HG03175 (cell line): ENCODE results near the gene ZNF678.
"Not testable (repeated sequence)": the region's sequence is repeated elsewhere in the genome, so short reads cannot be mapped to it uniquely, and the experiment has no call there.

Experiments
- ATAC-seq: cut with Tn5 transposase; IDR thresholded peaks from one replicate; pipeline ENCODE4 v1.9.1; 2021; ENCODE audit warnings: mild to moderate bottlenecking, moderate library complexity; ENCODE audit not compliant: unreplicated experiment

ZNF678 gene

GRCh38 chr1:227549892-227550291 is 13.5 kb upstream of the ZNF678 start:
- ATAC-seq, result no peak

DNA sequence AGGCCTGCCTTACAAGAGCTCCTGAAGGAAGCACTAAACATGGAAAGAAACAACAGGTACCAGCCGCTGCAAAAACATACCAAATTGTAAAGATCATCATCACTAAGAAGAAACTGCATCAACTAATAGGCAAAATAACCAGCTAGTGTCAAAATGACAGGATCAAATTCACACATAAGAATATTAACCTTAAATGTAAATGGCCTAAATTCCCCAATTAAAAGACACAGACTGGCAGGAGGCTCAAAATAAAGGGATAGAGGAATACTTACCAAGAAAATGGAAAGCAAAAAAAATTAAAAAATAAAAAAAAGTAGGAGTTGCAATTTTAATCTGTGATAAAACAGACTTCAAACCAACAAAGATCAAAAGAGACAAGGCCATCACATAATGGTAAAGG is 11.5 kb upstream of the ZNF678 start:
- ATAC-seq, result not testable (repeated sequence)

GRCh38 chr1:227556288-227556687 is 7.1 kb upstream of the ZNF678 start:
- no peak for ATAC-seq

DNA sequence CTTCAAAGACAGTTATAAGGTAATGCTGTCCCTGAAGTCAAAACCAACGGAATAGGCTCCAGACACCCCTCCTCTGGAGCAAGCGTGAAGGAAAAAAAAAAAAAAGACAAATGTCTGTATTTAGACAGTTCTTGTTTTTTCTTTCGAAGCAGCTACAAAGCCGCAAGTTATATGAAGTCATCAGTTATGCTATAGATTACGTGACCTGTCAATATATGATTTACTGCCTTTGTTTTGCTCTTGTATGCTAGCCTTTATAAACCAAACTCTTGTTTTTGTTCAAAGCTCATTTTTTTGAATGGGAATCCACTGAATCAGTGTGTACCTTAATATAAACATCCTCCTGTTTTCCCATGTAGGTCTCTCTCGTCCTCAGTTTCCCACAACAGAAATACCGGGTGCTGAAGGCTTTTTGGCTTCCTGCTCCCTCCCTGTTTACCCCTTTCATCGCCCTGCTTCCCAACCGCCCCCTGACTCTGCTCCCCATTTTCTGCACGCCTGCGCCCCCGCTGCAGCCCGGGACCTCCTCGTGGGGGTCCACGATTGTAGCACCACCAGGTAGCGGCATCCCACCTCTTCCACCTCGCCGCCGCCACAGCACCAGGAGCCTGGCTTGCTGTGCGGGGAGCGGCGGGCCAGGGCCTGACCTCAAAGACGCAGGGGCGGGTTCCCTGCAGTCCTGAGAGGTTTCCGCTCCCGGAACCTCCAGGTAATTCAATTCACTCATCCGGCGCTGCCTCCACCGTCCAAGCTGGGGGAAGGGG is 5.2 kb upstream of the ZNF678 start:
- no peak for ATAC-seq

DNA sequence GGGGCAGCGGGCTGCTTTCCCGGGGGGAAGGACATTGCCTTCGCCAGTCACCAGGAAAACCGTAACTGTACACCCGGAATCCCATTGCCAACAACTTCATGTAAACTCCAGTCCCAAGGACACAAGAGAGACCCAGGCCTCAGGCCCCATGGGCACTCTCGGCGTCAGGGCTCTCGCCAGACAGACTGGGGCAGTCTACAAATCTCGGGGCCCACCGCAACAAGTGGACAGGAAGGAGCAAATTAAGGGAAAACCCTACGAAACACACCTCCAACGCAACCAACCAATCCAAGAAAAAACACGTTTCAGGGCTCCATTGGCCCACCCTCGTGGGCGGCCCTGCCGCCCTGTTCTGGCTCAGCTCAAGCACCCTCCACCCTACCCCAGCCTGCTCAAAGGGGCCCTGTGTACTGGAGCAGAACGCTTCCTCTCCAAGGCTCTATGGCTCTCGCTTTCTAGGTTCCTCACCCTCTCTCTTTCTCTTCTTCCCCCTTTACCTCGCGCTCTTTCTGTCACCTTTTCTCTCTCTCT is 4.6 kb upstream of the ZNF678 start:
- no peak for ATAC-seq

- ATAC-seq, result no peak
Observed at GRCh38 chr1:227559499-227559898, 3.9 kb upstream of the ZNF678 start.

DNA sequence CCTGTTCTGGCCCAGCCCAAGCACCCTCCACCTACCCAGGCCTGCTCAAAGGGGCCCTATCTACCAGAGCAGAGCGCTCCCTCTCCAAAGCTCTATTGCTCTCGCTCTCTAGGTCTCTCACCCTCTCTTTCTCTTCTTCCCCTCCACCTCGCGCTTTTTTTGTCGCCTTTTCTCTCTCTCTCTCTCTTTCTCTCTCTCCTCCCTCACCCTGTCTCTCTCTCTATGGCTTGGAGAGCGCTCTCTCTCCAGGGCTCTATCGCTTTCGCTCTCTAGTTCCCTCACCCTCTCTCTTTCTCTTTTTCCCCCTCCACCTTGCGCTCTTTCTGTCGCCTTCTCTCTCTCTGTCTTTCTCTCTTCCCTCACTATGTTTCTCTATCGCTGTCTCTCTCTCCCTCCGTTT is 3.4 kb upstream of the ZNF678 start:
- ATAC-seq, result no peak

DNA sequence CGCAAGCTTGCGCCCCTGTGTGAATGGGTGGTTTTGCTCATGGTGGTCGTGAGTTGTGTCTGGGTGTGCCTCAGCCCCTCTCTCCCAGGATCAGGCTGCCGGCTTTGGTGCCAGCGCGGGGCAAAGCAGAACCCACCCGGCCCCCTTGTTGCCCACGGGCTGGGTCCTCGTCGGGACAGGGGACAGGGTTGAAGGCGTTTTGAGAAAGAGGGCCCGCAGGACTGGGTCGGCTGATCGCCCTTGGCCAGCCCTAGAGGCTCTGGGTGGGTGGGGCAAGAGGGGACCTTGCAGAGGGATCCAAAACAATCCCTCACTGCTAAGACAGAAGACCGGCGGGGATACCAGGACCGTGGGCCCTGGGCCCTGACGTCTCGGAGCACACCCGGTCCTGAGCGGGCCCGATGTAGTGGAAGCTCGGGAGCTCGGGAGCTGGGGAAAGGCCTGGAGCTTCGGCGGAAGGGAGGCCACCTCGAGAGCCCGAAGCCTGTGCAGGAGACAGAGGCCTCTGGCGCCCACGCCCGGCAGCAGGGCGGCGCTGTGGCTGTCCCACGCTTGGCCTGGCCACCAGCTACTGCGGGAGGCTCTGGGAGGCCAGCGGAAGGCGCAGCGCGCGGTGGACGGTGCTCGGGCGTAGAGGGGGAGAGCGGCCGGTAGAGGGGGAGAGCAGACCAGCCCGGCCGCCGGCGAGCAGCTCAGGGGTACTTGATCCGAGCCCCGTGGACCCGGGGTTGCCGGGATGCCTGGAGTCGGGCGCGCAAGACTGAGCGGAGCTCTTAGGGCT is 2.8 kb upstream of the ZNF678 start:
- ATAC-seq, result no peak

- no peak for ATAC-seq
Observed at GRCh38 chr1:227561241-227561907, 2.0 kb upstream of the ZNF678 start.

- no peak for ATAC-seq
Observed at GRCh38 chr1:227562037-227562436, 1.3 kb upstream of the ZNF678 start.

GRCh38 chr1:227562933-227563323 is 428 bp upstream of the ZNF678 start:
- no peak for ATAC-seq

GRCh38 chr1:227567256-227567655 is 3.9 kb downstream of the ZNF678 start:
- no peak for ATAC-seq

DNA sequence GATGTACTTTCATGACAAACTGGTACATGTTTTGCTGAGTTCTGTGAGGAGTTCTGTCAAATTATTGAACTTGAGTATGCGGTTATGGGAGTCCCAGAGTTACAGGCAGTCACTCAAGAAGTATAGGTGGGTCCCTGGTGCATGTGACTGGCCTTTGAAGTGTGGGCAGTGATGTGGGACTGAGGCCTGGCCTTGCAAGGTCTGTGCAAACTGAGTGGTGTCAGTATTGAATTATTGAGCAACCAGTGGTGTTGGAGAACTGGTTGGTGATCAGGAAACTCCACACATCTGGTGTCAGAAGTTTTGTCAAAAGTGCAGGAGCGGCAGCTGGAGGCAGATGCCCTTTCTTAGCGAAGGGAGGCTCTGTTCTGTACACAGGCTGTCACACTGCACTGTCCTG is 5.2 kb downstream of the ZNF678 start:
- ATAC-seq, result no peak

- no peak for ATAC-seq
Observed at GRCh38 chr1:227572752-227573151, 9.4 kb downstream of the ZNF678 start.

- no peak for ATAC-seq
Observed at GRCh38 chr1:227574926-227575325, 11.6 kb downstream of the ZNF678 start.

- no peak for ATAC-seq
Observed at GRCh38 chr1:227576189-227576588, 12.8 kb downstream of the ZNF678 start.

GRCh38 chr1:227577500-227577899 is 14.1 kb downstream of the ZNF678 start:
- ATAC-seq, result no peak

- ATAC-seq, result no peak
Observed at GRCh38 chr1:227583354-227583753, 20.0 kb downstream of the ZNF678 start.

DNA sequence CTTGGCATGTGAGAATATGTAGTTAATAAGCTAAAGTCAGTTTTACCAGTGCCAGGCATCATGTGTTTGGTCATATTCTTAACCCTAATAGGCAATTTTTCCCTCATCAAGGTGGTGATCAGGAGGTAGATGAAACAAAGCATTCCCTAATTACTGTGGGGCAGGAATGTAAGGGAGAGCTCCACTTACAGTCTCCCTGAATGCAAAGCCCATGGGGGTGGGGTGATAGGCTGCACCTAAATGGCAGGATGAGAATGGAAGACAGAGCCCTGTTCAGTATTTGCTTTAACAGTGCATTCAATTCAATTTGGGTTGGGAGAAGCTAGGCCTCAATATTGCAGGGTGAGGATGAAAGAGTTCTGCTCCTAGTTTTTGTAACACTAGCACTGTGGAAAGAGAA is 23.4 kb downstream of the ZNF678 start:
- no peak for ATAC-seq

- no peak for ATAC-seq
Observed at GRCh38 chr1:227587968-227588367, 24.6 kb downstream of the ZNF678 start.

GRCh38 chr1:227588769-227589168 is 25.4 kb downstream of the ZNF678 start:
- not testable (repeated sequence) for ATAC-seq

GRCh38 chr1:227589777-227590176 is 26.4 kb downstream of the ZNF678 start:
- ATAC-seq, result not testable (repeated sequence)
